ENCODE data around the gene MTHFD1L. TPM values are rescaled to one million over a fixed set of nuclear protein-coding genes. Genes with fewer than 3 reads are reported as not detected.
A peak's percentile ranks its signal among the peaks of the same experiment; 100 is the strongest.
"Not testable (repeated sequence)": the region's sequence is repeated elsewhere in the genome, so short reads cannot be mapped to it uniquely, and the experiment has no call there.

The MTHFD1L gene
- total RNA-seq, 8 experiments from 2014 or later, result 23.0 to 82.3 (median 37.5) TPM

DNA sequence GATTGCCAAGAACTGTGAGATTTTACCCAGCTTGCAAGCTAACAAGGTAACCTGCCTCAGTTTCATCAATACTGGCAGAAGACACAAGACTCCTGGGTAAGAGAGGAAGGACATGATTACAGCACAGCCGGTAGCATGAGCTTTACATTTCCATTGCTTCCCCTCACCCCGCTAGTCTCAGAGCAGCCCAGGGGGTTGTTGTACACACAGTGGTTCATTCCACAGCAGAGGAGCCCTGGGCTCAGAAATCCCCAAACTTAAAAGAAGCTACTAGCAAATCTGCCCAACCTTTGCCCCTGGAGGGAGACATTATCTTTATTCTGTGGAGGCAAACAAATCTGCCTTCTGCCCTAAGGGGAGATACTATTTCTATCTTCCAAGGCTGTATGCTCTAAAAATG is 17.1 kb upstream of the MTHFD1L start:
- no peak overlapping the region for H3K4me3 ChIP-seq
- no peak overlapping the region for H3K27ac ChIP-seq
- peak in 1 of 8 experiments; percentile 49 for ATAC-seq (replicated peaks in 6 of 8)
- 33 to 100% (median 80%) methylated on average over 1 to 2 of the region's 2 CpGs; no CpG with 5 or more reads in 5 of the 10 experiments for WGBS, 10 experiments
- H3K4me1 ChIP-seq (replicated peaks in 1 of 2), result no peaks in the 10 kb centered on the region
- in situ Hi-C loops (cut with MboI; ENCODE audit: low pct_unique_long_range_greater_than_20kb in 2 of 9, low sequenced_read_pairs in 9 of 9, unreplicated experiment in 9 of 9), result no loop called here

DNA sequence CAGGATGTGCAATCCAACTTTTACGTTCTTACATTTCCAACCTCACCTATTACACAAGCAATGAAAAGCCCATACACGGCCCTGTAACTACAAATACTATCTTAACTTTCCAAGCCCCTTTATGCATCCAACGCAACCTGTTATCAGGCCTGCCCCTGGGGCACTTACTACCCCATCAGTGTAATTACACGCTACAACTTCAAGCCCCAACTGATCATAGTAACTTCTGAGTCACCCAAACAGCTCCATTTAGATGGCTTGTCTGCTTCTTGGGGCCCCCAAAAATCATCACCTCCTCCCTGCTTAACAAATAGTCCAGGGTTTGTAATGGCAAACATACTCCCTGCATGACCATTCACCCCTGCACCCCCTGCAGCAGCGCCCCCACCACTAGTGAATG is 11.1 kb upstream of the MTHFD1L start:
- H3K4me1 ChIP-seq (replicated peaks in 1 of 2); in situ Hi-C loops (cut with MboI; ENCODE audit: low pct_unique_long_range_greater_than_20kb in 2 of 9, low sequenced_read_pairs in 9 of 9, unreplicated experiment in 9 of 9); H3K4me3 ChIP-seq; ATAC-seq (replicated peaks in 6 of 8); H3K27ac ChIP-seq: not testable (repeated sequence)
- 70 to 100% (median 87%) methylated on average over 1 to 5 of the region's 5 CpGs; no CpG with 5 or more reads in 2 of the 10 experiments for WGBS, 10 experiments

GRCh38 chr6:150855171-150855570 is 10.3 kb upstream of the MTHFD1L start:
- ATAC-seq (replicated peaks in 6 of 8); in situ Hi-C loops (cut with MboI; ENCODE audit: low pct_unique_long_range_greater_than_20kb in 2 of 9, low sequenced_read_pairs in 9 of 9, unreplicated experiment in 9 of 9); H3K27ac ChIP-seq; H3K4me3 ChIP-seq; H3K4me1 ChIP-seq (replicated peaks in 1 of 2): not testable (repeated sequence)
- WGBS, 10 experiments, result 72 to 100% (median 100%) methylated on average over 1 to 6 of the region's 8 CpGs; no CpG with 5 or more reads in 3 of the 10 experiments

DNA sequence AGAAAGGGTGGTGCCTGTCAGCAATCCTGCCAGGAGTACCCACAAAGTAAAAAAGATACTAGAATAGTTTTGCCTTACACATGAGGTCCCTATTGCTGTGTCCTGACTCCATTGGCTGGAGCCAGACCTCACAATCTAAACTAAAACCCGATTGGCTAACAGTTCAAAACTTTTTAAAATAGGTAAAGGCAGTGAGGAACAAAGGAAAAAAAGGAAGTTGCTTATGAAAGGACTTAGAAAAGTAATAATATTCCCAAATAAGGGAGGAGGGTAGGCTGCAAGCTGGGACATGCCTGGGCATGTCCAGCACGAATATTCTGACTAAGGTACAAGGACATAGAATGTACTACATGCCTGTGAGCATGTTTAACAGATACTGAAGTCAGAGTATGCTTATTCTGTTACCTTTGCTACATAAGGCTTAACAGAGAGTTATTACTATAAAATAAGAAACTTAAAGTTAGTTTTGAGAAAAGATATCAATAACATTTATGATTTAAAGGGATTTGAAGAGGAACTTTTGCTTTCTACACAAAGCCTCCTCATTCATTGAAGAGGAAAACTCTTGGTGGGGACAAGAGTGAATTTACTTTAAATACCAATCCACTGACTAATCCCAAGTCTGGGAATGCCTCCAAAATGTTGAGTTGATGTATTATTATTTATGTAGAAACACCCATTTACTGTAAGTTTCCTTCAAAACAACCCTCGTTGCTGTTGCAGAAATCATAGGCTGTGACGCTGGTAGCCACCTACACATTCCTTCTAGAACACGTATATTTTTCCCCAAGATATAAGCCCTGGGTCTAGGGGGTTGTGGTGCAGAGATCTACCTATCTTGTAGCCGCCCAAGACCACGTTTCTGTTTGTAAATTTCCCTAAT is 8.2 kb upstream of the MTHFD1L start:
- ATAC-seq (replicated peaks in 6 of 8), result peak in 5 of 8 experiments; percentile 60 to 93 (median 86)
- in situ Hi-C loops (cut with MboI; ENCODE audit: low pct_unique_long_range_greater_than_20kb in 2 of 9, low sequenced_read_pairs in 9 of 9, unreplicated experiment in 9 of 9), result no loop called here
- WGBS, 10 experiments, result 0 to 91% (median 70%) methylated on average over 1 to 7 of the region's 7 CpGs; no CpG with 5 or more reads in 1 of the 10 experiments
- peaks cover 2 to 6% of the 10 kb centered on the region in 2 donors for H3K4me1 ChIP-seq (replicated peaks in 1 of 2)
- H3K4me3 ChIP-seq, result no peak overlapping the region
- peak overlapping the region in 1 of 2 donors; percentile 31 for H3K27ac ChIP-seq

DNA sequence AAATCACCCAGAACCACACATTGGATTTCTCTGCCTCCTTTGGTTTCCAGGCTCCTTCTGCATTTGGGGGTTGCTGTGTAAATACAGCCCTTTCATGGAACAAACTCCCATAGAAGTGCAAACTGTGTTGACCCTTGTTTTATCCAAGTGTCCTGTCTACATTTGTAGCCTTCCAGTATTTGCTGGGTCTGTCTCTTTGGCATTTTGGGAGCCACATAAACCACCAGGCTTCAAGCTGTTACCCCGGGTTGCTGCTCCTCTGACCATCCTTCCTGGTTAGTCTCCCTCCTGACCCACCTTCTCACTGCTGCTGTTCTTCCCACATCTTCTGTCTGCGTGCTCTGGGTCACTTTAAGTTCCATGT is 7.6 kb upstream of the MTHFD1L start:
- H3K27ac ChIP-seq, result no peak overlapping the region
- WGBS, 10 experiments, result 63 to 100% (median 100%) methylated on average over 1 to 2 of the region's 2 CpGs; no CpG with 5 or more reads in 4 of the 10 experiments
- peak in 1 of 8 experiments; percentile 66 for ATAC-seq (replicated peaks in 6 of 8)

DNA sequence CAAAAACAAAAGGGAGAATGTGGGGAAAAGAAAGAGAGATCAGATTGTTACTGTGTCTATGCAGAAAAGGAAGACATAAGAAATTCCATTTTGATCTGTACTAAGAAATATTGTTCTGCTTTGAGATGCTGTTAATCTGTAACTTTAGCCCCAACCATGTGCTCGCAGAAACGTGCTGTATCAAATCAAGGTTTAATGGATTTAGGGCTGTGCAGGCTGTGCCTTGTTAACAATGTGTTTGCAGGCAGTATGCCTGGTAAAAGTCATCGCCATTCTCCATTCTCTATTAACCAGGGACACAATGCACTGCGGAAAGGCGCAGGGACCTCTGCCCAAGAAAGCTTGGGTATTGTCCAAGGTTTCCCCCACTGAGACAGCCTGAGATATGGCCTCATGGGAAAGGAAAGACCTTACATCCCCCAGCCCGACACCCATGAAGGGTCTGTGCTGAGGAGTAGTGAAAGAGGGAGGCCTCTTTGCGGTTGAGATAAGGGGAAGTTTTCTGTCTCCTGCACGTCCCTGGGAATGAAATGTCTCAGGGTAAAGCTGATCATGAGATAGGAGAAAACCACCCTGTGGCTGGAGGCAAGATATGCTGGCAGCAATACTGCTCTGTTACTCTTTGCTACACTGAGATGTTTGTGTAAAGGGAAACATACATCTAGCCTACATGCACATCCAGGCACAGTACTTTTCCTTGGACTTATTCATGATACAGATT is 3.9 kb upstream of the MTHFD1L start:
- ATAC-seq (replicated peaks in 6 of 8); in situ Hi-C loops (cut with MboI; ENCODE audit: low pct_unique_long_range_greater_than_20kb in 2 of 9, low sequenced_read_pairs in 9 of 9, unreplicated experiment in 9 of 9); H3K4me1 ChIP-seq (replicated peaks in 1 of 2); H3K4me3 ChIP-seq; H3K27ac ChIP-seq: not testable (repeated sequence)
- WGBS, 10 experiments, result 63 to 100% (median 84%) methylated on average over 2 to 7 of the region's 8 CpGs; no CpG with 5 or more reads in 1 of the 10 experiments

More for the DNA sequence above, 7.6 kb upstream of the MTHFD1L start:
- in situ Hi-C loops (cut with MboI; ENCODE audit: low pct_unique_long_range_greater_than_20kb in 2 of 9, low sequenced_read_pairs in 9 of 9, unreplicated experiment in 9 of 9), result no loop called here
- peaks cover 2 to 6% of the 10 kb centered on the region in 2 donors for H3K4me1 ChIP-seq (replicated peaks in 1 of 2)
- no peak overlapping the region for H3K4me3 ChIP-seq

DNA sequence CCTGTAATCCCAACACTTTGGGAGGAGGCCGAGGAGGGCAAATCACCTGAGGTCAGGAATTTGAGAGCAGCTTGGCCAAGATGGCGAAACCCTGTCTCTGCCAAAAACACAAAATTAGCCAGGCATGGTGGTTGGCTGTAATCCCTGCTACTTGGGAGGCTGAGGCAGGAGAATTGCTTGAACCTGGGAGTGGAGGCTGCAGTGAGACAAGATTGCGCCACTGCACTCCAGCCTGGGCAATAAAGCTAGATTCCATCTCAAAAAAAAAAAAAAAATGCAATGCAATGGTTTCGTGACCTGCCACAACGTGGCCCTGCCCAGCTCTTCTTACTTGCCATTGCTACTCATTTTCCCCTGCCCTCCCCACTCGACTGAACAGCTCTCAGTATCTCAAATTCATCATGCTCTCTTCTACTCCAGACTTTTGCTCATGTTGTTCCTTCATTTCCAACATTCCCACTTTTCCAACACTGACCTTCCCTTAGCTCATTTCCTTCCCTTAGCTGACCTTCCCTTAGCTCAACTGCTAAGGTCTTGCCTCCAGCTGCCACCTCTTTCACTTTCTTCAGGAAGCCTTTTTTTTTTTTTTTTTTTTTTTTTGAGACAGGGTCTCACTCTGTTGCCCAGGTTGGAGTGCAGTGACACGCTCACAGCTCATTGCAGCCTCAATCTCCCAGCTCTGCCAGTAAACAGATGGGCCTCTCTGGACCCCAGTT is 2.1 kb upstream of the MTHFD1L start:
- WGBS, 10 experiments, result 67 to 97% (median 84%) methylated on average over 2 to 7 of the region's 7 CpGs
- in situ Hi-C loops (cut with MboI; ENCODE audit: low pct_unique_long_range_greater_than_20kb in 2 of 9, low sequenced_read_pairs in 9 of 9, unreplicated experiment in 9 of 9), result no loop called here

GRCh38 chr6:150865043-150865405 is 478 bp upstream of the MTHFD1L start:
- ATAC-seq (replicated peaks in 6 of 8), result no peak
- WGBS, 10 experiments, result 0 to 78% (median 25%) methylated on average over 1 to 3 of the region's 5 CpGs; no CpG with 5 or more reads in 3 of the 10 experiments
- Histone ChIP-seq H3K4me3 (peak overlapping the region; percentile 64 to 85 (median 66)), H3K4me1 (replicated peaks in 1 of 2) (peaks cover 0 to 7% of the 10 kb centered on the region in 2 donors), H3K27ac (peak overlapping the region; percentile 90 to 94)
- in situ Hi-C loops (cut with MboI; ENCODE audit: low pct_unique_long_range_greater_than_20kb in 2 of 9, low sequenced_read_pairs in 9 of 9, unreplicated experiment in 9 of 9), result no loop called here

More for the DNA sequence above, 2.1 kb upstream of the MTHFD1L start:
- H3K4me3 ChIP-seq, result no peak overlapping the region
- H3K27ac ChIP-seq, result no peak overlapping the region
- peaks cover 0 to 7% of the 10 kb centered on the region in 2 donors for H3K4me1 ChIP-seq (replicated peaks in 1 of 2)
- no peak for ATAC-seq (replicated peaks in 6 of 8)

GRCh38 chr6:150866147-150866990 is 867 bp downstream of the MTHFD1L start:
- in situ Hi-C loops (cut with MboI; ENCODE audit: low pct_unique_long_range_greater_than_20kb in 2 of 9, low sequenced_read_pairs in 9 of 9, unreplicated experiment in 9 of 9), result no loop called here
- ATAC-seq (replicated peaks in 6 of 8), result peak; percentile 52 to 89 (median 86)
- peak overlapping the region; percentile 64 to 85 (median 66) for H3K4me3 ChIP-seq
- H3K27ac ChIP-seq, result peak overlapping the region; percentile 90 to 94
- 0 to 10% (median 0%) methylated on average over 1 to 5 of the region's 95 CpGs; no CpG with 5 or more reads in 4 of the 10 experiments for WGBS, 10 experiments
- H3K4me1 ChIP-seq (replicated peaks in 1 of 2), result peaks cover 0 to 7% of the 10 kb centered on the region in 2 donors

DNA sequence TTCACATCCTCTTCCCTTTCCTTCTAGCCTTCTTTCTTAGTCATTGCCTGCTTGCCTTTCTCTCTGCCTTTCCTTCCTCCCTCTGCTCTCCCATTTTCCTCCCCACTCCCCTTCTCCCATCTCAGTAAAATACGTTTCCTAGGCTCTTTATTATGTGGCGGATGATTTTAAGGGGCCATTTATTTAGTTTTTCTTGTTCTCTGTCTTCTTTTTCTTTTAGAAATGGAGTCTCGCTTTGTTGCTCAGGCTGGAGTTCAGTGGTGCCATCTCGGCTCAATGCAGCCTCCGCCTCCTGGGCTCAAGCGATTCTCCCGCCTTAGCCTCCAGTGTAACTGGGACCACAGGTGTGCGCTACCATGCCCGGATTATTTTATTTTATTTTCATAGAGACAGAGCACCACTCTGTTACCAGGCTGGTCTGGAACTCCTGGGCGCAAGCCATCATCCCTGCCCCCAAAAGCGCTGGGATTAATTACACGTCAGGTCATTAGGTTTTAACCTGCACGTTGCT is 1.5 kb downstream of the MTHFD1L start:
- no peak for ATAC-seq (replicated peaks in 6 of 8)
- H3K27ac ChIP-seq, result peak overlapping the region; percentile 90 to 94

DNA sequence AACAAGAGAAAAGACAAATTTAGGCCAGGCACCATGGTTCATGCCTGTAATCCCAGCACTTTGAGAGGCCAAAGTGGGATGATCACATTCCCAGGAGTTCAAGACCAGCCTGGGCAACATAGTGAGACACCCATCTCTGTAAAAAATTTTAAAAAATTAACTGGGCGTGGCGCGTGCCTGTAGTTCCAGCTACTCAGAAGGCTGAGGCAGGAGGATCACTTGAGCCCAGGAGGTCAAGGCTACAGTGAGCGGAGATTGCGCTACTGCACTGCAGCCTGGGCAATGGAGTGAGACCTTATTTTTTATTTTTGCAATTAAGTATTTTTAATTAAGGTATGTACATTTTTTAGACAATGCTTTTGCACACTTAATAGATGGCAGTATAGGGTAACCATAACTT is 3.3 kb downstream of the MTHFD1L start:
- WGBS, 10 experiments, result 80 to 100% (median 100%) methylated on average over 2 to 5 of the region's 5 CpGs; no CpG with 5 or more reads in 2 of the 10 experiments
- Histone ChIP-seq H3K4me1 (replicated peaks in 1 of 2) (peaks cover 0 to 7% of the 10 kb centered on the region in 2 donors), H3K4me3 (no peak overlapping the region), H3K27ac (no peak overlapping the region)
- no peak for ATAC-seq (replicated peaks in 6 of 8)
- in situ Hi-C loops (cut with MboI; ENCODE audit: low pct_unique_long_range_greater_than_20kb in 2 of 9, low sequenced_read_pairs in 9 of 9, unreplicated experiment in 9 of 9), result no loop called here

More for the DNA sequence above, 1.5 kb downstream of the MTHFD1L start:
- in situ Hi-C loops (cut with MboI; ENCODE audit: low pct_unique_long_range_greater_than_20kb in 2 of 9, low sequenced_read_pairs in 9 of 9, unreplicated experiment in 9 of 9), result no loop called here
- 0 to 62% (median 40%) methylated on average over 2 to 13 of the region's 13 CpGs; no CpG with 5 or more reads in 1 of the 10 experiments for WGBS, 10 experiments
- peaks cover 0 to 7% of the 10 kb centered on the region in 2 donors for H3K4me1 ChIP-seq (replicated peaks in 1 of 2)
- peak overlapping the region; percentile 64 to 85 (median 66) for H3K4me3 ChIP-seq
